HepG2 (cell line): Measurements from ENCODE around the gene CCDC177. TPM values are rescaled to one million over a fixed set of nuclear protein-coding genes. Genes with fewer than 3 reads are reported as not detected.

Experiments
- ATAC-seq: fragments of 200-7000 bp; cut with Tn5 transposase; 3 replicates; pipeline ENCODE4 v1.9.1; 2020; ENCODE audit warnings: mild to moderate bottlenecking, moderate library complexity
- BruUV-seq: library from RNA; stranded (reverse); fragments of 400-500 nt; replicated peaks from 2 replicates; lab custom pipeline; 2021; lab: Mats Ljungman, UMichigan
- CTCF ChIA-PET: fragments of 300-600 bp; formaldehyde crosslinking; extraction: SDS; loops from one replicate; lab custom pipeline; 2021; ENCODE audit warnings: low total read pairs, inconsistent platforms, low intra/inter-chr PET ratio; lab: Yijun Ruan, JAX
- POLR2A ChIA-PET: fragments of 350-600 bp; sonication (Branson Sonifier 250); formaldehyde crosslinking; loops from one replicate; lab custom pipeline; 2020; ENCODE audit warnings: antibody characterized with exemption, inconsistent platforms; lab: Yijun Ruan, JAX
- DNase-seq: peaks from one replicate; pipeline ENCODE4 v3.0.0-alpha.2; 2015; ENCODE audit warnings: low spot score
- FAIRE-seq: peaks from 3 replicates; lab custom pipeline; 2011; peaks lifted over from hg19 to GRCh38; lab: Jason Lieb, UNC
- H2AFZ ChIP-seq: one replicate; pipeline ENCODE4 v1.6.1; 2011; ENCODE audit warnings: low read length, inconsistent platforms
- H3K27ac ChIP-seq: fragments of 300-600 bp; 3 replicates; pipeline ENCODE4 v1.8.0; 2011; ENCODE audit warnings: mixed run types, mild to moderate bottlenecking, mixed read lengths, low read length, inconsistent platforms; ENCODE audit not compliant: insufficient read depth; ENCODE audit errors: extremely low read length
- H3K27me3 ChIP-seq, 2 experiments: fragments of 200-600 bp in 1 of 2; 2 replicates in 1 of 2; 3 replicates in 1 of 2; pipeline versions ENCODE4 v1.6.0 to v1.8.0; 2011; ENCODE audit warnings: low read length in 2 of 2, mild to moderate bottlenecking in 2 of 2, moderate library complexity in 2 of 2, inconsistent platforms in 1 of 2; ENCODE audit not compliant: insufficient read depth in 2 of 2, control insufficient read depth in 1 of 2
- H3K36me3 ChIP-seq, 2 experiments: fragments of 200-600 bp in 1 of 2; replicated peaks in 1 of 2; 2 replicates in 1 of 2; 3 replicates in 1 of 2; pipeline versions ENCODE4 v1.5.1 to v1.8.0; 2011; ENCODE audit warnings: low read length in 2 of 2, inconsistent platforms in 1 of 2; ENCODE audit not compliant: insufficient read depth in 2 of 2, control insufficient read depth in 1 of 2
- H3K4me1 ChIP-seq: 2 replicates; pipeline ENCODE4 v1.5.1; 2012; ENCODE audit warnings: low read length, inconsistent platforms; ENCODE audit not compliant: insufficient read depth
- H3K4me2 ChIP-seq: 2 replicates; pipeline ENCODE4 v1.6.0; 2011; ENCODE audit warnings: low read depth, low read length, inconsistent platforms
- H3K4me3 ChIP-seq, 3 experiments: fragments of 200-600 bp in 1 of 3; sonication (generic), shearing (Covaris generic) in 1 of 3; replicated peaks in 1 of 3; 2 replicates each; pipeline ENCODE4 v1.5.1; 2011 to 2016; ENCODE audit warnings: low read length in 3 of 3, inconsistent platforms in 2 of 3, low read depth in 2 of 3, mild to moderate bottlenecking in 2 of 3, control low read depth in 1 of 3, mixed read lengths in 1 of 3; ENCODE audit not compliant: insufficient read depth in 1 of 3
- H3K79me2 ChIP-seq: one replicate; pipeline ENCODE4 v1.6.1; 2011; ENCODE audit warnings: low read length, inconsistent platforms; ENCODE audit not compliant: insufficient read depth
- H3K9ac ChIP-seq: 2 replicates; pipeline ENCODE4 v1.6.0; 2011; ENCODE audit warnings: mild to moderate bottlenecking, low read depth, low read length, inconsistent platforms; ENCODE audit not compliant: insufficient read depth
- H3K9me3 ChIP-seq: 2 replicates; pipeline ENCODE4 v1.5.1; 2012; ENCODE audit warnings: mild to moderate bottlenecking, low read length
- H4K20me1 ChIP-seq: 2 replicates; pipeline ENCODE4 v1.6.0; 2011; ENCODE audit warnings: inconsistent platforms, mild to moderate bottlenecking, low read length, moderate library complexity; ENCODE audit not compliant: insufficient read depth
- ARID4A ChIP-seq: sonication (generic); formaldehyde crosslinking; IDR thresholded peaks from 2 replicates; pipeline ENCODE4 v1.5.0; 2020; ENCODE audit warnings: mild to moderate bottlenecking, missing genetic modification reagents, borderline replicate concordance
- CC2D1A ChIP-seq: sonication (generic); formaldehyde crosslinking; IDR thresholded peaks from 2 replicates; pipeline ENCODE4 v1.8.1; 2023; ENCODE audit warnings: mild to moderate bottlenecking, missing genetic modification reagents
- HHEX ChIP-seq: IDR thresholded peaks from 2 replicates; pipeline ENCODE4 v1.6.1; 2016; ENCODE audit warnings: control low read depth
- KMT2B ChIP-seq: IDR thresholded peaks from 2 replicates; pipeline ENCODE4 v1.6.1; 2016; ENCODE audit warnings: missing genetic modification reagents, missing compliant biosample characterization
- POGZ ChIP-seq: sonication (generic); formaldehyde crosslinking; IDR thresholded peaks from 2 replicates; pipeline ENCODE4 v1.4.0; 2020; ENCODE audit warnings: mild to moderate bottlenecking, missing genetic modification reagents
- RARA ChIP-seq: IDR thresholded peaks from 2 replicates; pipeline ENCODE4 v1.6.1; 2016; ENCODE audit warnings: missing genetic modification reagents, missing compliant biosample characterization
- SMARCE1 ChIP-seq: fragments of 450-650 bp; IDR thresholded peaks from 2 replicates; pipeline ENCODE4 v1.6.1; 2017; ENCODE audit warnings: borderline replicate concordance
- SOX13 ChIP-seq, 3 experiments: fragments of 450-650 bp in 1 of 3; sonication (generic) in 1 of 3; formaldehyde crosslinking in 1 of 3; IDR thresholded peaks in 2 of 3; conservative IDR thresholded peaks in 1 of 3; 2 replicates each; pipeline versions ENCODE4 v1.5.0 to v1.6.1; 2016 to 2020; ENCODE audit warnings: antibody characterized with exemption in 1 of 3, mild to moderate bottlenecking in 1 of 3, missing compliant biosample characterization in 1 of 3, missing genetic modification reagents in 1 of 3, moderate library complexity in 1 of 3
- ZNF225 ChIP-seq: sonication (generic); formaldehyde crosslinking; IDR thresholded peaks from 2 replicates; pipeline ENCODE4 v1.4.0; 2020; ENCODE audit warnings: mild to moderate bottlenecking, missing genetic modification reagents
- ZNF292 ChIP-seq: sonication (generic); formaldehyde crosslinking; IDR thresholded peaks from 2 replicates; pipeline ENCODE4 v1.8.1; 2022; ENCODE audit warnings: mild to moderate bottlenecking, low read depth, missing genetic modification reagents, borderline replicate concordance
- ZNF7 ChIP-seq: IDR thresholded peaks from 2 replicates; pipeline ENCODE4 v1.6.1; 2016; ENCODE audit warnings: missing biosample characterization, missing genetic modification reagents
- ZSCAN20 ChIP-seq: sonication (generic); formaldehyde crosslinking; IDR thresholded peaks from 2 replicates; pipeline ENCODE4 v1.4.0; 2020; ENCODE audit warnings: missing genetic modification reagents, mild to moderate bottlenecking, borderline replicate concordance
- WGBS: methylation state at CpG from one replicate; pipeline ENCODE4 v1.1.6; 2017; ENCODE audit warnings: low lambda C conversion rate; 5-methylcytosine and 5-hydroxymethylcytosine counted together
- in situ Hi-C: cut with HindIII; loops from 2 replicates; pipeline ENCODE4 v1.10.0; 2017; ENCODE audit warnings: low pct_unique_long_range_greater_than_20kb; ENCODE audit not compliant: extremely low pct_ligation_motif_present
- intact Hi-C: fragments of 100-400 bp; cut with micrococcal nuclease; formaldehyde crosslinking; loops from one replicate; pipeline ENCODE4 v1.10.0; 2022; ENCODE audit not compliant: unreplicated experiment
- polyA plus RNA-seq, 8 experiments: library from polyadenylated mRNA; depleted of rRNA in 3 of 8; stranded (reverse) in 7 of 8; unstranded in 1 of 8; fragments of >200 nt; fragmentation: Illumina TruSeq in 4 of 8; extraction: Trizol in 4 of 8; gene quantifications; 2 replicates each; pipeline versions ENCODE4 v1.2.1 to v1.2.3, GENCODE V29; 2011 to 2016; ENCODE audit warnings: low read depth in 4 of 8, missing spikeins in 1 of 8, mixed read lengths in 1 of 8; ENCODE audit not compliant: insufficient read depth in 1 of 8
- total RNA-seq, 5 experiments: library from RNA; depleted of rRNA; stranded (reverse); fragments of >200 nt; fragmentation: Illumina TruSeq; extraction: Trizol; gene quantifications; 2 replicates each; pipeline ENCODE4 v1.2.3, GENCODE V29; 2016; ENCODE audit warnings: low read depth in 1 of 5
- TF ChIP-seq, protein P1 (sequence below): sonication (generic); formaldehyde crosslinking; IDR thresholded peaks from 2 replicates; pipeline ENCODE4 v1.8.0; 2022; ENCODE audit warnings: mild to moderate bottlenecking, missing genetic modification reagents

Gene CCDC177
- total and polyA plus RNA-seq, 2 of the 13 experiments (the other 11 are each of a cell fraction or from before 2014, with no cell fraction given): not detected

GRCh38 chr14:69610020-69610873, 35.6 kb upstream of the CCDC177 start (continued):
- TF ChIP-seq ZNF225 (CRISPR knock-in tag): no peak

GRCh38 chr14:69606258-69607184, 31.9 kb upstream of the CCDC177 start:
- Histone ChIP-seq H3K27ac (peak overlapping the region; percentile 4), H3K27me3 (no peaks in the 10 kb centered on the region; a peak in 1 of 5 replicates), H3K4me1 (peaks cover 54% of the 10 kb centered on the region), H3K79me2 (no peaks in the 10 kb centered on the region), H3K9me3 (no peaks in the 10 kb centered on the region), H4K20me1 (no peaks in the 10 kb centered on the region), H3K36me3 (no peaks in the 10 kb centered on the region), H2AFZ (no peak overlapping the region), H3K4me2 (peak overlapping the region; percentile 64), H3K9ac (no peak overlapping the region), H3K4me3 (no peak overlapping the region; a peak in 1 of 6 replicates)
- intact Hi-C loops (no loop called here), in situ Hi-C loops (loop anchor here (5.0 kb wide), 1 partner anchor 121 kb away; no protein-coding TSS in a partner anchor)
- no TSS peak for BruUV-seq
- POLR2A ChIA-PET: interaction anchor here (0.6 to 1.5 kb wide), 7 partner anchors 31 to 146 kb away, joined by 3 to 6 read pairs (median 4); no protein-coding TSS in a partner anchor
- ATAC-seq (peak; percentile 86), FAIRE-seq (peak; percentile 68), DNase-seq (peak; percentile 81)
- CTCF ChIA-PET: no interaction called here
- WGBS: 4% methylated on average over 5 of the region's 5 CpGs
- TF ChIP-seq KMT2B (CRISPR knock-in tag) (peak; percentile 46; the same call in 1 of the 2 replicates), ZNF7 (no peak), CC2D1A (CRISPR knock-in tag) (no peak), HHEX (CRISPR knock-in tag) (no peak), ZNF292 (CRISPR knock-in tag) (peak; percentile 79; the same call in 1 of the 2 replicates), SOX13 (IDR thresholded peaks at IDR 0.05) (no peak), SOX13 (CRISPR knock-in tag; conservative IDR thresholded peaks at IDR 0.05 in 1 of 2, IDR thresholded peaks at IDR 0.05 in 1 of 2) (peak in 1 of 2 experiments; percentile 54; a peak in 1 of 4 replicates), SMARCE1 (no peak), POGZ (CRISPR knock-in tag) (0 out of 2 replicates have a peak, but pooled peaks have one; percentile 22), ARID4A (CRISPR knock-in tag) (no peak; the same call in 1 of the 2 replicates), ZSCAN20 (no peak), RARA (peak; percentile 60)
- TF ChIP-seq, protein P1, sequence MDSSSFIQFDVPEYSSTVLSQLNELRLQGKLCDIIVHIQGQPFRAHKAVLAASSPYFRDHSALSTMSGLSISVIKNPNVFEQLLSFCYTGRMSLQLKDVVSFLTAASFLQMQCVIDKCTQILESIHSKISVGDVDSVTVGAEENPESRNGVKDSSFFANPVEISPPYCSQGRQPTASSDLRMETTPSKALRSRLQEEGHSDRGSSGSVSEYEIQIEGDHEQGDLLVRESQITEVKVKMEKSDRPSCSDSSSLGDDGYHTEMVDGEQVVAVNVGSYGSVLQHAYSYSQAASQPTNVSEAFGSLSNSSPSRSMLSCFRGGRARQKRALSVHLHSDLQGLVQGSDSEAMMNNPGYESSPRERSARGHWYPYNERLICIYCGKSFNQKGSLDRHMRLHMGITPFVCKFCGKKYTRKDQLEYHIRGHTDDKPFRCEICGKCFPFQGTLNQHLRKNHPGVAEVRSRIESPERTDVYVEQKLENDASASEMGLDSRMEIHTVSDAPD (CRISPR knock-in tag): 0 out of 2 replicates have a peak, but pooled peaks have one; percentile 26
